SJSA1 (cell line): ENCODE measurements around the gene TACC2. TPM values are rescaled to one million over a fixed set of nuclear protein-coding genes. Genes with fewer than 3 reads are reported as not detected.

Experiments used
- DNase-seq, 2 experiments: peaks; one replicate each; pipeline ENCODE4 v3.0.0-alpha.2; 2015 to 2020; ENCODE audit warnings: low spot score in 2 of 2, low read depth in 1 of 2
- H3K27ac ChIP-seq: fragments of 250-450 bp; sonication (Bioruptor Pico); 2 replicates; pipeline ENCODE4 v1.5.1; 2020; ENCODE audit warnings: mild to moderate bottlenecking, moderate library complexity
- H3K27me3 ChIP-seq: fragments of 250-450 bp; sonication (Bioruptor Pico); replicated peaks from 2 replicates; pipeline ENCODE4 v1.5.1; 2020; ENCODE audit warnings: mild to moderate bottlenecking, moderate library complexity
- H3K36me3 ChIP-seq: fragments of 250-450 bp; sonication (Bioruptor Pico); 2 replicates; pipeline ENCODE4 v1.5.1; 2020; ENCODE audit warnings: mild to moderate bottlenecking
- H3K4me1 ChIP-seq: fragments of 250-450 bp; sonication (Bioruptor Pico); replicated peaks from 2 replicates; pipeline ENCODE4 v1.6.1; 2021; ENCODE audit warnings: mild to moderate bottlenecking
- H3K4me3 ChIP-seq: fragments of 250-450 bp; sonication (Bioruptor Pico); 2 replicates; pipeline ENCODE4 v1.5.1; 2020; ENCODE audit warnings: mild to moderate bottlenecking
- H3K9me3 ChIP-seq: fragments of 250-450 bp; sonication (Bioruptor Pico); replicated peaks from 2 replicates; pipeline ENCODE4 v1.5.1; 2020; ENCODE audit warnings: mild to moderate bottlenecking
- total RNA-seq: library from RNA; depleted of rRNA; stranded (reverse); fragments of >200 nt; shearing (Covaris generic); gene quantifications from 2 replicates; pipeline ENCODE4 v1.2.3, GENCODE V29; 2014

The TACC2 gene
- total RNA-seq, 1 experiment from 2014 or later: 4.9 TPM

GRCh38 chr10:122255509-122256301 lies 266.7 kb downstream of the TACC2 start:
- no peak overlapping the region for H3K27ac ChIP-seq
- H3K9me3 ChIP-seq: no peaks in the 10 kb centered on the region
- no peak overlapping the region for H3K4me3 ChIP-seq
- H3K27me3 ChIP-seq: no peaks in the 10 kb centered on the region
- H3K4me1 ChIP-seq: no peaks in the 10 kb centered on the region
- DNase-seq: no peak
- no peaks in the 10 kb centered on the region for H3K36me3 ChIP-seq

- no peak overlapping the region for H3K4me3 ChIP-seq
- no peak overlapping the region for H3K27ac ChIP-seq
- no peak for DNase-seq
- no peaks in the 10 kb centered on the region for H3K27me3 ChIP-seq
- no peaks in the 10 kb centered on the region for H3K36me3 ChIP-seq
- H3K4me1 ChIP-seq: no peaks in the 10 kb centered on the region
- peaks cover 7% of the 10 kb centered on the region for H3K9me3 ChIP-seq
Observed at GRCh38 chr10:122257041-122257440, 268.1 kb downstream of the TACC2 start.

- Histone ChIP-seq H3K27me3 (no peaks in the 10 kb centered on the region), H3K4me3 (no peak overlapping the region), H3K4me1 (no peaks in the 10 kb centered on the region), H3K9me3 (peaks cover 7% of the 10 kb centered on the region), H3K27ac (no peak overlapping the region), H3K36me3 (no peaks in the 10 kb centered on the region)
- no peak for DNase-seq
Observed at GRCh38 chr10:122258136-122259074, 269.4 kb downstream of the TACC2 start.

- Histone ChIP-seq H3K36me3 (no peaks in the 10 kb centered on the region), H3K27ac (no peak overlapping the region), H3K9me3 (peaks cover 7% of the 10 kb centered on the region), H3K27me3 (no peaks in the 10 kb centered on the region), H3K4me3 (no peak overlapping the region), H3K4me1 (peaks cover 5% of the 10 kb centered on the region)
- DNase-seq: no peak
Observed at GRCh38 chr10:122259075-122259466, 270.1 kb downstream of the TACC2 start.

- Histone ChIP-seq H3K36me3 (no peaks in the 10 kb centered on the region), H3K4me1 (peaks cover 13% of the 10 kb centered on the region), H3K27me3 (no peaks in the 10 kb centered on the region), H3K4me3 (no peak overlapping the region), H3K27ac (no peak overlapping the region), H3K9me3 (peaks cover 7% of the 10 kb centered on the region)
- no peak for DNase-seq
Observed at GRCh38 chr10:122261584-122261983, 272.6 kb downstream of the TACC2 start.

GRCh38 chr10:122263971-122264370 lies 275.0 kb downstream of the TACC2 start:
- no peak overlapping the region for H3K4me3 ChIP-seq
- H3K27me3 ChIP-seq: no peaks in the 10 kb centered on the region
- H3K36me3 ChIP-seq: no peaks in the 10 kb centered on the region
- H3K27ac ChIP-seq: no peak overlapping the region
- peaks cover 13% of the 10 kb centered on the region for H3K4me1 ChIP-seq
- H3K9me3 ChIP-seq: peaks cover 7% of the 10 kb centered on the region
- peak in 1 of 2 experiments; percentile 52 for DNase-seq

- no peak overlapping the region for H3K4me3 ChIP-seq
- no peak overlapping the region for H3K27ac ChIP-seq
- peaks cover 7% of the 10 kb centered on the region for H3K9me3 ChIP-seq
- no peak for DNase-seq
- H3K4me1 ChIP-seq: peaks cover 13% of the 10 kb centered on the region
- H3K36me3 ChIP-seq: no peaks in the 10 kb centered on the region
- no peaks in the 10 kb centered on the region for H3K27me3 ChIP-seq
Observed at GRCh38 chr10:122264436-122264835, 275.5 kb downstream of the TACC2 start.

- no peak overlapping the region for H3K4me3 ChIP-seq
- no peak for DNase-seq
- no peaks in the 10 kb centered on the region for H3K36me3 ChIP-seq
- H3K27ac ChIP-seq: no peak overlapping the region
- peaks cover 7% of the 10 kb centered on the region for H3K9me3 ChIP-seq
- H3K27me3 ChIP-seq: no peaks in the 10 kb centered on the region
- peaks cover 13% of the 10 kb centered on the region for H3K4me1 ChIP-seq
Observed at GRCh38 chr10:122264931-122265330, 276.0 kb downstream of the TACC2 start.

GRCh38 chr10:122265896-122266295 lies 276.9 kb downstream of the TACC2 start:
- Histone ChIP-seq H3K27ac (no peak overlapping the region), H3K27me3 (no peaks in the 10 kb centered on the region), H3K9me3 (peaks cover 7% of the 10 kb centered on the region), H3K4me3 (no peak overlapping the region), H3K36me3 (no peaks in the 10 kb centered on the region), H3K4me1 (peaks cover 13% of the 10 kb centered on the region)
- DNase-seq: no peak

GRCh38 chr10:122267849-122268737 lies 279.1 kb downstream of the TACC2 start:
- DNase-seq: peak in 1 of 2 experiments; percentile 33

GRCh38 chr10:122269059-122269687 lies 280.2 kb downstream of the TACC2 start:
- DNase-seq: no peak
- Histone ChIP-seq H3K9me3 (no peaks in the 10 kb centered on the region), H3K4me1 (peaks cover 7% of the 10 kb centered on the region), H3K4me3 (no peak overlapping the region), H3K27ac (no peak overlapping the region), H3K27me3 (no peaks in the 10 kb centered on the region), H3K36me3 (no peaks in the 10 kb centered on the region)

More at GRCh38 chr10:122267849-122268737, 279.1 kb downstream of the TACC2 start:
- no peak overlapping the region for H3K4me3 ChIP-seq
- no peak overlapping the region for H3K27ac ChIP-seq
- H3K9me3 ChIP-seq: no peaks in the 10 kb centered on the region
- H3K27me3 ChIP-seq: no peaks in the 10 kb centered on the region
- no peaks in the 10 kb centered on the region for H3K36me3 ChIP-seq
- peaks cover 13% of the 10 kb centered on the region for H3K4me1 ChIP-seq

GRCh38 chr10:122271076-122271475 lies 282.1 kb downstream of the TACC2 start, which contains the start of gene BTBD16:
Gene BTBD16 (plus strand): TSS chr10:122271296. CDS start chr10:122275082, 3,786 bp downstream.
- Histone ChIP-seq H3K4me3 (no peak within 1 kb of the TSS), H3K4me1 (no peaks in the 10 kb centered on the region), H3K27me3 (no peaks in the 10 kb centered on the region), H3K36me3 (no peaks in the 10 kb centered on the region), H3K9me3 (no peaks in the 10 kb centered on the region), H3K27ac (no peak within 1 kb of the TSS)
- no peak for DNase-seq
